Gastrocnemius medialis (tissue), 4 donors: ENCODE data around the gene CLSTN2.

Experiments
- POLR2A ChIP-seq, 2 donors: fragments of 450-650 bp; IDR thresholded peaks; one replicate each; pipeline ENCODE4 v1.6.1; 2017; ENCODE audit warnings: antibody characterized with exemption in 2 of 2, mild to moderate bottlenecking in 2 of 2, moderate library complexity in 2 of 2
- TF ChIP-seq, protein P1 (sequence below), 5 experiments: fragments of 450-650 bp in 3 of 5; fragments of 200-600 bp in 2 of 5; sonication (generic) in 2 of 5; IDR thresholded peaks in 4 of 5; conservative IDR thresholded peaks in 1 of 5; 1 replicate in 4 of 5; 2 replicates in 1 of 5; pipeline ENCODE4 v1.5.1; 2016 to 2019; ENCODE audit warnings: antibody characterized with exemption in 5 of 5, mild to moderate bottlenecking in 3 of 5, moderate library complexity in 3 of 5

DNA sequence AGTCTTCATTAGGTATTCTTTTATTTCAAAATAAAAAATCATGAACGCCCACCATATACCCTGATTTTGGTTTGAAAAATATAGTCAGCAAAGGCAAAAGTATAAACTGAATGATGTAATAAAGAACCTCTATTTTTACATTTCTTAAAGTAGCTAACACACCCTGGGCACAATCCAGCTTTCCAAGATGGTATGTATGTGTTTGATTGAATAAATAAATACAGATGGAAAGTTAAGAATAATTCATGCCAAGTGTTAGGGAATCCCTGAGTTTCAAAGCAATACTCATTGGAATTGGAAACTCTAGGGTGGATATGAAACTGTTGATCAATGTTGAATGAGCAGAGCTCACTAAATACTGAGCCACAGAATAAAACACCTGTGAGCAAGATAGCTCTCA is 679.0 kb downstream of the CLSTN2 start:
- no peak for TF ChIP-seq POLR2A (IDR thresholded peaks at IDR 0.05)
- TF ChIP-seq, protein P1, sequence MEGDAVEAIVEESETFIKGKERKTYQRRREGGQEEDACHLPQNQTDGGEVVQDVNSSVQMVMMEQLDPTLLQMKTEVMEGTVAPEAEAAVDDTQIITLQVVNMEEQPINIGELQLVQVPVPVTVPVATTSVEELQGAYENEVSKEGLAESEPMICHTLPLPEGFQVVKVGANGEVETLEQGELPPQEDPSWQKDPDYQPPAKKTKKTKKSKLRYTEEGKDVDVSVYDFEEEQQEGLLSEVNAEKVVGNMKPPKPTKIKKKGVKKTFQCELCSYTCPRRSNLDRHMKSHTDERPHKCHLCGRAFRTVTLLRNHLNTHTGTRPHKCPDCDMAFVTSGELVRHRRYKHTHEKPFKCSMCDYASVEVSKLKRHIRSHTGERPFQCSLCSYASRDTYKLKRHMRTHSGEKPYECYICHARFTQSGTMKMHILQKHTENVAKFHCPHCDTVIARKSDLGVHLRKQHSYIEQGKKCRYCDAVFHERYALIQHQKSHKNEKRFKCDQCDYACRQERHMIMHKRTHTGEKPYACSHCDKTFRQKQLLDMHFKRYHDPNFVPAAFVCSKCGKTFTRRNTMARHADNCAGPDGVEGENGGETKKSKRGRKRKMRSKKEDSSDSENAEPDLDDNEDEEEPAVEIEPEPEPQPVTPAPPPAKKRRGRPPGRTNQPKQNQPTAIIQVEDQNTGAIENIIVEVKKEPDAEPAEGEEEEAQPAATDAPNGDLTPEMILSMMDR (IDR thresholded peaks at IDR 0.05 in 4 of 5, conservative IDR thresholded peaks at IDR 0.05 in 1 of 5) = no peak
